H1 (cell line): ENCODE measurements around the gene AFF1. TPM values are rescaled to one million over a fixed set of nuclear protein-coding genes. Genes with fewer than 3 reads are reported as not detected.

Experiments
- CTCF ChIA-PET: fragments of 300-600 bp; sonication (Branson Sonifier 250); formaldehyde crosslinking; loops from one replicate; lab custom pipeline; 2021; ENCODE audit not compliant: partially characterized antibody; lab: Charles Lee
- POLR2A ChIA-PET: fragments of 300-600 bp; sonication (Branson Sonifier 250); formaldehyde crosslinking; loops from one replicate; lab custom pipeline; 2021; ENCODE audit warnings: inconsistent platforms; ENCODE audit not compliant: partially characterized antibody; lab: Charles Lee
- DNase-seq, 2 experiments: peaks; one replicate each; pipeline versions ENCODE4 v3.0.0 to v3.0.0-alpha.2; 2010 to 2022; ENCODE audit warnings: low spot score in 2 of 2, low read depth in 1 of 2, mixed read lengths in 1 of 2
- FAIRE-seq: peaks from 2 replicates; lab custom pipeline; 2011; peaks lifted over from hg19 to GRCh38; lab: Jason Lieb, UNC
- H2AFZ ChIP-seq: 2 replicates; pipeline ENCODE4 v1.8.1; 2012; ENCODE audit warnings: low read length, inconsistent platforms
- H2AK5ac ChIP-seq: 2 replicates; pipeline ENCODE4 v1.6.1; 2013; ENCODE audit warnings: low read depth, low read length
- H2BK120ac ChIP-seq: replicated peaks from 2 replicates; pipeline ENCODE3; 2013; ENCODE audit warnings: low read depth, low read length, inconsistent platforms
- H2BK12ac ChIP-seq: 2 replicates; pipeline ENCODE4 v1.6.1; 2013; ENCODE audit warnings: low read depth, low read length
- H2BK15ac ChIP-seq: 2 replicates; pipeline ENCODE4 v1.6.1; 2013; ENCODE audit warnings: low read length
- H2BK20ac ChIP-seq: 2 replicates; pipeline ENCODE4 v1.6.1; 2013; ENCODE audit warnings: low read length
- H2BK5ac ChIP-seq: 2 replicates; pipeline ENCODE4 v1.6.1; 2013; ENCODE audit warnings: low read depth, low read length
- H3K14ac ChIP-seq: 2 replicates; pipeline ENCODE4 v1.6.1; 2013; ENCODE audit warnings: inconsistent platforms; ENCODE audit not compliant: insufficient read length
- H3K18ac ChIP-seq: 2 replicates; pipeline ENCODE4 v1.6.1; 2013; ENCODE audit warnings: low read length; ENCODE audit errors: extremely low read depth
- H3K23ac ChIP-seq: 2 replicates; pipeline ENCODE4 v1.6.1; 2013; ENCODE audit warnings: inconsistent platforms; ENCODE audit not compliant: insufficient read length
- H3K23me2 ChIP-seq: 2 replicates; pipeline ENCODE4 v1.6.1; 2013; ENCODE audit warnings: low read depth, low read length
- H3K27ac ChIP-seq: 2 replicates; pipeline ENCODE4 v1.6.1; 2011; ENCODE audit warnings: low read depth, low read length, inconsistent platforms
- H3K27me3 ChIP-seq, 4 experiments: replicated peaks in 1 of 4; 1 replicate in 1 of 4; 2 replicates in 3 of 4; pipeline versions ENCODE4 v1.6.1 to v1.8.1; 2011 to 2013; ENCODE audit warnings: low read length in 3 of 4, mild to moderate bottlenecking in 3 of 4, inconsistent platforms in 2 of 4, mixed read lengths in 2 of 4, moderate library complexity in 1 of 4; ENCODE audit not compliant: control insufficient read depth in 3 of 4, insufficient read depth in 3 of 4; ENCODE audit errors: extremely low read depth in 1 of 4
- H3K36me3 ChIP-seq, 4 experiments: 2 replicates each; pipeline versions ENCODE4 v1.6.1 to v1.8.1; 2011 to 2013; ENCODE audit warnings: mild to moderate bottlenecking in 4 of 4, low read length in 3 of 4, moderate library complexity in 2 of 4, control low read depth in 1 of 4, inconsistent platforms in 1 of 4; ENCODE audit not compliant: insufficient read depth in 4 of 4, control insufficient read depth in 2 of 4
- H3K4ac ChIP-seq: replicated peaks from 2 replicates; pipeline ENCODE3; 2013; ENCODE audit warnings: low read length, low read depth, mixed read lengths, inconsistent platforms; ENCODE audit not compliant: insufficient read length
- H3K4me1 ChIP-seq, 4 experiments: replicated peaks in 1 of 4; 1 replicate in 1 of 4; 2 replicates in 3 of 4; pipeline versions ENCODE4 v1.6.1 to v1.8.1; 2011 to 2013; ENCODE audit warnings: low read length in 3 of 4, inconsistent platforms in 2 of 4, mixed read lengths in 1 of 4; ENCODE audit not compliant: insufficient read depth in 4 of 4, control insufficient read depth in 3 of 4
- H3K4me2 ChIP-seq, 2 experiments: 2 replicates each; pipeline versions ENCODE4 v1.6.1 to v1.8.1; 2011 to 2013; ENCODE audit warnings: low read depth in 2 of 2, low read length in 2 of 2, control low read depth in 1 of 2, inconsistent platforms in 1 of 2, mild to moderate bottlenecking in 1 of 2; ENCODE audit not compliant: insufficient read depth in 1 of 2
- H3K4me3 ChIP-seq, 4 experiments: fragments of 200-600, 300-600 bp in 1 of 4; sonication (generic), shearing (Covaris generic), sonication (Bioruptor Twin) in 1 of 4; 2 replicates each; pipeline versions ENCODE4 v1.5.1 to v1.8.1; 2011 to 2016; ENCODE audit warnings: low read length in 4 of 4, low read depth in 3 of 4, control low read depth in 2 of 4, inconsistent platforms in 2 of 4, mild to moderate bottlenecking in 2 of 4, mixed read lengths in 1 of 4, moderate library complexity in 1 of 4; ENCODE audit not compliant: insufficient read depth in 2 of 4; ENCODE audit errors: extremely low read depth in 1 of 4
- H3K56ac ChIP-seq: replicated peaks from 2 replicates; pipeline ENCODE3; 2013; ENCODE audit warnings: low read depth, mild to moderate bottlenecking, mixed read lengths, low read length, inconsistent platforms; ENCODE audit not compliant: insufficient read length
- H3K79me1 ChIP-seq: 2 replicates; pipeline ENCODE4 v1.6.1; 2013; ENCODE audit warnings: low read depth, low read length, control low read depth
- H3K79me2 ChIP-seq, 2 experiments: 2 replicates each; pipeline versions ENCODE4 v1.6.1 to v1.8.1; 2012 to 2013; ENCODE audit warnings: low read length in 2 of 2, mild to moderate bottlenecking in 2 of 2, inconsistent platforms in 1 of 2; ENCODE audit not compliant: insufficient read depth in 2 of 2, control insufficient read depth in 1 of 2
- H3K9ac ChIP-seq, 4 experiments: replicated peaks in 1 of 4; 1 replicate in 1 of 4; 2 replicates in 3 of 4; pipeline versions ENCODE4 v1.6.1 to v1.8.1; 2011 to 2013; ENCODE audit warnings: low read depth in 3 of 4, low read length in 3 of 4, control low read depth in 2 of 4, mild to moderate bottlenecking in 2 of 4, moderate library complexity in 2 of 4, inconsistent platforms in 1 of 4; ENCODE audit errors: extremely low read depth in 1 of 4
- H3K9me3 ChIP-seq, 2 experiments: 2 replicates each; pipeline versions ENCODE4 v1.6.1 to v1.8.1; 2012 to 2013; ENCODE audit warnings: mild to moderate bottlenecking in 2 of 2, moderate library complexity in 2 of 2, control low read depth in 1 of 2, inconsistent platforms in 1 of 2, low read depth in 1 of 2, low read length in 1 of 2, mixed read lengths in 1 of 2; ENCODE audit not compliant: insufficient read depth in 2 of 2
- H4K20me1 ChIP-seq, 2 experiments: replicated peaks in 1 of 2; 2 replicates each; pipeline versions ENCODE3 to v1.8.1; 2011 to 2013; ENCODE audit warnings: inconsistent platforms in 2 of 2, low read length in 2 of 2, mild to moderate bottlenecking in 1 of 2; ENCODE audit not compliant: insufficient read depth in 2 of 2, control insufficient read depth in 1 of 2
- H4K5ac ChIP-seq: 2 replicates; pipeline ENCODE4 v1.6.1; 2013; ENCODE audit warnings: low read length, low read depth, mixed read lengths, inconsistent platforms; ENCODE audit not compliant: insufficient read length
- H4K8ac ChIP-seq: 2 replicates; pipeline ENCODE4 v1.8.0; 2013; ENCODE audit warnings: mild to moderate bottlenecking, moderate library complexity, low read length, inconsistent platforms; ENCODE audit not compliant: insufficient read depth; ENCODE audit errors: extremely low read depth
- H4K91ac ChIP-seq: replicated peaks from 2 replicates; pipeline ENCODE3; 2013; ENCODE audit warnings: low read length, mixed read lengths, inconsistent platforms; ENCODE audit not compliant: insufficient read length
- CHD2 ChIP-seq: IDR thresholded peaks from 2 replicates; pipeline ENCODE4 v1.6.1; 2012; ENCODE audit warnings: low read length, improper control_type of control experiment
- GTF2F1 ChIP-seq: IDR thresholded peaks from 2 replicates; pipeline ENCODE4 v1.6.1; 2012; ENCODE audit warnings: low read depth, low read length, improper control_type of control experiment, borderline replicate concordance
- NRF1 ChIP-seq: IDR thresholded peaks from 2 replicates; pipeline ENCODE4 v1.6.1; 2011; ENCODE audit warnings: mild to moderate bottlenecking, low read depth, low read length, improper control_type of control experiment
- WGBS, 2 experiments: shearing (Covaris generic) in 1 of 2; methylation state at CpG; one replicate each; pipeline versions ENCODE4 v1.1.6 to v1.1.7; 2013 to 2015; ENCODE audit warnings: low lambda C conversion rate in 2 of 2, mixed read lengths in 2 of 2, inconsistent platforms in 1 of 2, low coverage in 1 of 2, missing lambda C conversion rate in 1 of 2; ENCODE audit not compliant: insufficient replicate concordance in 2 of 2, insufficient coverage in 1 of 2, insufficient read length in 1 of 2; ENCODE audit errors: extremely low coverage in 1 of 2, missing lambda C conversion rate in 1 of 2; 5-methylcytosine and 5-hydroxymethylcytosine counted together
- polyA plus RNA-seq, 7 experiments: library from polyadenylated mRNA; depleted of rRNA in 3 of 7; stranded (reverse) in 5 of 7; unstranded in 2 of 7; fragments of >200 nt in 5 of 7; fragments of 200-250 nt in 2 of 7; gene quantifications; 1 replicate in 5 of 7; 2 replicates in 1 of 7; 4 replicates in 1 of 7; pipeline versions ENCODE4 v1.2.1 to v1.2.3, GENCODE V29; 2011 to 2013; ENCODE audit warnings: missing spikeins in 2 of 7, mixed read lengths in 2 of 7
- total RNA-seq: library from RNA; stranded (reverse); fragmentation: NEBNext Ultra II Directional; extraction: Animal tissue kit (Norgen Biotek cat#: 25700); gene quantifications from 2 replicates; pipeline ENCODE4 v1.2.1, GENCODE V29; 2021

AFF1 gene
- total and polyA plus RNA-seq, 2 of the 8 experiments (the other 6 are each of a cell fraction or from before 2014, with no cell fraction given): 14.8 to 85.5 TPM

DNA sequence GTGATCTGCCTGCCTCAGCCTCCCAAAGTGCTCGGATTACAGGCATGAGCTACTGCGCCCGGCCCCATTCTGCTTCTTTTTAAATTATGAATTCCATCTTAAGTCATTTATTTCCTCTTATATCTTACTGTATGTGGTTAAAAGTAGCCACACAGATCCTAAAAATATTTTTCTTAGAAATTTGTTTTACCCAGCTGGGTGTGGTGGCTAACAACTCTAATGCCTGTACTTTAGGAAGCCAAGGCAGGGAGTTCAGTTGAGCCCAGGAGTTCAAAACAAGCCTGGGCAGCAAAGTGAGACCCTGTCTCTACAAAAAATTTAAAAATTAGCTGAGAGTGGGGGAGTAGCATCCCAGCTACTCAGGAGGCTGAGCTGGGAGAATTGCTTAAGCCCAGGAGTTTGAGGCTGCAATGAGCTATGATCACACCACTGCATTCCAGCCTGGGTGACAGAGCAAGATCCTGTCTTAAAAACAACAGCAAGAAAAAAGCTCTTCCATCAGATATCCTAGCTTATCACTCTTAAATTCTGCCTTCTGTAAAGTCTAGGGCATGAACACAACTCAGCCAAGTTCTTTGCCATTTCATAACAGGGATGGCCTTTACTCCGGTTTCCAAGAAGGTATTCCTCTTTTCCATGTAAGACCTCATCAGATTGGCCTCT lies 15.1 kb upstream of the AFF1 start:
- no peak overlapping the region for H3K14ac ChIP-seq
- H4K91ac ChIP-seq: no peak overlapping the region
- no peak overlapping the region for H3K56ac ChIP-seq
- H3K9me3 ChIP-seq: no peaks in the 10 kb centered on the region
- no peak overlapping the region for H2BK120ac ChIP-seq
- FAIRE-seq: no peak
- no peaks in the 10 kb centered on the region for H3K27me3 ChIP-seq
- no peak overlapping the region for H2BK20ac ChIP-seq
- DNase-seq: no peak
- H2BK12ac ChIP-seq: no peak overlapping the region
- H3K4me3 ChIP-seq: no peak overlapping the region
- no peak overlapping the region for H2AK5ac ChIP-seq
- H4K20me1 ChIP-seq: no peaks in the 10 kb centered on the region
- H3K79me2 ChIP-seq: no peaks in the 10 kb centered on the region
- H2AFZ ChIP-seq: no peak overlapping the region
- no peaks in the 10 kb centered on the region for H3K23me2 ChIP-seq
- H3K36me3 ChIP-seq: no peaks in the 10 kb centered on the region
- no peak overlapping the region for H3K23ac ChIP-seq
- ChIA-PET CTCF (interaction anchor here (0.7 to 2.7 kb wide), 13 partner anchors 7 to 1208 kb away, joined by 3 to 18 read pairs (median 4); no protein-coding TSS in a partner anchor), POLR2A (interaction anchor here (0.8 to 1.1 kb wide), 2 partner anchors 9 to 11 kb away, joined by 3 to 4 read pairs; no protein-coding TSS in a partner anchor)
- H3K4ac ChIP-seq: no peak overlapping the region
- H4K5ac ChIP-seq: no peak overlapping the region
- no peak overlapping the region for H2BK15ac ChIP-seq
- H2BK5ac ChIP-seq: no peak overlapping the region
- H3K9ac ChIP-seq: no peak overlapping the region
- 97% methylated on average over 4 of the region's 4 CpGs; no CpG with 5 or more reads in 1 of the 2 experiments for WGBS, 2 experiments
- TF ChIP-seq NRF1 (no peak), GTF2F1 (no peak), CHD2 (no peak)
- H4K8ac ChIP-seq: no peak overlapping the region
- H3K27ac ChIP-seq: no peak overlapping the region
- H3K4me1 ChIP-seq: no peaks in the 10 kb centered on the region
- H3K18ac ChIP-seq: no peak overlapping the region
- H3K79me1 ChIP-seq: no peaks in the 10 kb centered on the region
- H3K4me2 ChIP-seq: no peak overlapping the region
